Inferior parietal cortex (tissue), 1 donor: ENCODE results near the gene SELENON.

Experiments
- DNase-seq: peaks from one replicate; pipeline ENCODE4 v3.0.0-alpha.2; 2016; ENCODE audit errors: extremely low spot score

The SELENON gene

GRCh38 chr1:25799935-25800702, at the start of gene SELENON:
Gene SELENON (plus strand): TSS chr1:25800193. CDS start chr1:25800231, 38 bp downstream.
- no peak for DNase-seq

GRCh38 chr1:25750923-25751605, 48.9 kb upstream of the SELENON start:
- no peak for DNase-seq

- peak; percentile 47 for DNase-seq
Measured at GRCh38 chr1:25754470-25755181, 45.4 kb upstream of the SELENON start.

GRCh38 chr1:25755475-25756125, 44.4 kb upstream of the SELENON start:
- DNase-seq = no peak

- no peak for DNase-seq
Measured at GRCh38 chr1:25756215-25756614, 43.8 kb upstream of the SELENON start.

GRCh38 chr1:25757151-25757845, 42.7 kb upstream of the SELENON start:
- no peak for DNase-seq

- DNase-seq = no peak
Measured at GRCh38 chr1:25757846-25758185, 42.2 kb upstream of the SELENON start.

- DNase-seq = no peak
Measured at GRCh38 chr1:25758466-25759070, 41.4 kb upstream of the SELENON start.

GRCh38 chr1:25760122-25760719, 39.8 kb upstream of the SELENON start:
- DNase-seq = no peak

GRCh38 chr1:25760871-25761270, 39.1 kb upstream of the SELENON start:
- DNase-seq = no peak

GRCh38 chr1:25763493-25763892, 36.5 kb upstream of the SELENON start:
- no peak for DNase-seq

- DNase-seq = no peak
Measured at GRCh38 chr1:25765136-25765922, 34.7 kb upstream of the SELENON start.

GRCh38 chr1:25765923-25766589, 33.9 kb upstream of the SELENON start:
- no peak for DNase-seq

GRCh38 chr1:25766721-25767436, 33.1 kb upstream of the SELENON start:
- no peak for DNase-seq

GRCh38 chr1:25767437-25767770, 32.6 kb upstream of the SELENON start:
- DNase-seq = no peak

GRCh38 chr1:25768999-25769398, 31.0 kb upstream of the SELENON start:
- no peak for DNase-seq

- no peak for DNase-seq
Measured at GRCh38 chr1:25769625-25770383, 30.2 kb upstream of the SELENON start.
